Liver (tissue), 3 donors: ENCODE measurements around the gene ADAM8.

ENCODE experiments used
- FOXA1 ChIP-seq: IDR thresholded peaks from 2 replicates; pipeline ENCODE4 v1.6.1; 2016; ENCODE audit warnings: antibody characterized with exemption
- GABPA ChIP-seq, 2 donors: IDR thresholded peaks in 1 of 2; conservative IDR thresholded peaks in 1 of 2; 2 replicates each; pipeline ENCODE4 v1.6.1; 2016; ENCODE audit warnings: antibody characterized with exemption in 2 of 2, mild to moderate bottlenecking in 1 of 2, moderate library complexity in 1 of 2
- NR2F2 ChIP-seq: IDR thresholded peaks from 2 replicates; pipeline ENCODE4 v1.6.1; 2016; ENCODE audit warnings: antibody characterized with exemption
- RAD21 ChIP-seq, 2 donors: IDR thresholded peaks; 2 replicates each; pipeline ENCODE4 v1.6.1; 2016; ENCODE audit warnings: antibody characterized with exemption in 2 of 2, mild to moderate bottlenecking in 2 of 2
- TAF1 ChIP-seq: conservative IDR thresholded peaks from 2 replicates; pipeline ENCODE4 v1.6.1; 2016; ENCODE audit warnings: antibody characterized with exemption, mild to moderate bottlenecking
- YY1 ChIP-seq: IDR thresholded peaks from 2 replicates; pipeline ENCODE4 v1.6.1; 2016; ENCODE audit warnings: antibody characterized with exemption, mild to moderate bottlenecking
- TF ChIP-seq, protein P1 (sequence below): fragments of 150-350 bp; IDR thresholded peaks from 2 replicates; pipeline ENCODE4 v1.5.1; 2017; ENCODE audit warnings: improper control_type of control experiment, low read depth, low read length; ENCODE audit not compliant: missing input control
- TF ChIP-seq, protein P2 (sequence below): IDR thresholded peaks from 2 replicates; pipeline ENCODE4 v1.6.1; 2016; ENCODE audit warnings: antibody characterized with exemption
- TF ChIP-seq, protein P3 (sequence below): IDR thresholded peaks from 2 replicates; pipeline ENCODE4 v1.6.1; 2016; ENCODE audit warnings: antibody characterized with exemption, mild to moderate bottlenecking
- TF ChIP-seq, protein P4 (sequence below): IDR thresholded peaks from 2 replicates; pipeline ENCODE4 v1.6.1; 2016; ENCODE audit warnings: antibody characterized with exemption
- TF ChIP-seq, protein P5 (sequence below): IDR thresholded peaks from 2 replicates; pipeline ENCODE4 v1.6.1; 2016; ENCODE audit warnings: antibody characterized with exemption
- donor health status: healthy.
- donor health status: healthy.

DNA sequence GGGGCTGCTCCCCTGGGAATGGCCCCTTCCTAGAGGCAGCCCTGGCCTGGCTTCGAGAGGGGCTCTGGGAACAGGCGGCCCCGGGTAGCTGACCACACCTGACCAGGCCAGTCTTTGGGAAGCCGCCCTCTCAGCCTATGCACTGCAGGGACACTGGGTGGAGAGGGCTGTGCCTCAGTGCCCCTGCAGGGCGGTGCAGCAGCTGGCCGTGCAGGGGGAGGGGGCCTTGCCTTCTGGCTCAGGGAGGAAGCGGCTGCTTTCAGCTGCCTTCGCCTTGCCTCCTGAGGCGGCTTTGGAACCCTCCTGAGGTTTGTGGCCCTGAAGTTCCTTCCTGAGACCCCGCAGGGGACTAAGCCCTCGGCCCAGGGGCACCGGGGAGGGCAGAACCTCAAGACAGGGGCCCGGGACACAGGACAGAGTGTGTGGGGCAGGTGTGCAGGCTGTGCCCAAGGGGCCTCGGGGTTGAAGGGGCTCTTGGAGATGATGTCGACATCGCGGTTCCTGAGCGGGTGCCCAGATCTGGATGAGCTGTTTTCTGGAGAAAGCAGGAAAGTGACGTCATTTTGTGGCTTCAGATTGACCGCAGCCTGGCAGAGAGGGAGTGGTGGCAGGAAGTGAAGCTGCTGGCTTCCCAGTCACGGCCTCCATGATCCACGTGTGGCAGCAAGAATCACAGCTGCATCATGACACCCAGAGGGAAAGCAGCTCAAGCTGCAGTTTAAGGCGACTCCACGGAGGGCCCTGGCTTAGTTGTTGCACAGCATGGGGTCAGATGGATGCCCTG, 17.7 kb downstream of the ADAM8 start:
- TF ChIP-seq, protein P1, sequence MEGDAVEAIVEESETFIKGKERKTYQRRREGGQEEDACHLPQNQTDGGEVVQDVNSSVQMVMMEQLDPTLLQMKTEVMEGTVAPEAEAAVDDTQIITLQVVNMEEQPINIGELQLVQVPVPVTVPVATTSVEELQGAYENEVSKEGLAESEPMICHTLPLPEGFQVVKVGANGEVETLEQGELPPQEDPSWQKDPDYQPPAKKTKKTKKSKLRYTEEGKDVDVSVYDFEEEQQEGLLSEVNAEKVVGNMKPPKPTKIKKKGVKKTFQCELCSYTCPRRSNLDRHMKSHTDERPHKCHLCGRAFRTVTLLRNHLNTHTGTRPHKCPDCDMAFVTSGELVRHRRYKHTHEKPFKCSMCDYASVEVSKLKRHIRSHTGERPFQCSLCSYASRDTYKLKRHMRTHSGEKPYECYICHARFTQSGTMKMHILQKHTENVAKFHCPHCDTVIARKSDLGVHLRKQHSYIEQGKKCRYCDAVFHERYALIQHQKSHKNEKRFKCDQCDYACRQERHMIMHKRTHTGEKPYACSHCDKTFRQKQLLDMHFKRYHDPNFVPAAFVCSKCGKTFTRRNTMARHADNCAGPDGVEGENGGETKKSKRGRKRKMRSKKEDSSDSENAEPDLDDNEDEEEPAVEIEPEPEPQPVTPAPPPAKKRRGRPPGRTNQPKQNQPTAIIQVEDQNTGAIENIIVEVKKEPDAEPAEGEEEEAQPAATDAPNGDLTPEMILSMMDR = no peak
- TF ChIP-seq TAF1 (no peak), YY1 (no peak), RAD21 (IDR thresholded peaks at IDR 0.05) (no peak), FOXA1 (no peak), NR2F2 (no peak), GABPA (IDR thresholded peaks at IDR 0.05 in 1 of 2, conservative IDR thresholded peaks at IDR 0.05 in 1 of 2) (no peak)
- TF ChIP-seq, protein P2, sequence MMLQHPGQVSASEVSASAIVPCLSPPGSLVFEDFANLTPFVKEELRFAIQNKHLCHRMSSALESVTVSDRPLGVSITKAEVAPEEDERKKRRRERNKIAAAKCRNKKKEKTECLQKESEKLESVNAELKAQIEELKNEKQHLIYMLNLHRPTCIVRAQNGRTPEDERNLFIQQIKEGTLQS = no peak
- TF ChIP-seq, protein P3, sequence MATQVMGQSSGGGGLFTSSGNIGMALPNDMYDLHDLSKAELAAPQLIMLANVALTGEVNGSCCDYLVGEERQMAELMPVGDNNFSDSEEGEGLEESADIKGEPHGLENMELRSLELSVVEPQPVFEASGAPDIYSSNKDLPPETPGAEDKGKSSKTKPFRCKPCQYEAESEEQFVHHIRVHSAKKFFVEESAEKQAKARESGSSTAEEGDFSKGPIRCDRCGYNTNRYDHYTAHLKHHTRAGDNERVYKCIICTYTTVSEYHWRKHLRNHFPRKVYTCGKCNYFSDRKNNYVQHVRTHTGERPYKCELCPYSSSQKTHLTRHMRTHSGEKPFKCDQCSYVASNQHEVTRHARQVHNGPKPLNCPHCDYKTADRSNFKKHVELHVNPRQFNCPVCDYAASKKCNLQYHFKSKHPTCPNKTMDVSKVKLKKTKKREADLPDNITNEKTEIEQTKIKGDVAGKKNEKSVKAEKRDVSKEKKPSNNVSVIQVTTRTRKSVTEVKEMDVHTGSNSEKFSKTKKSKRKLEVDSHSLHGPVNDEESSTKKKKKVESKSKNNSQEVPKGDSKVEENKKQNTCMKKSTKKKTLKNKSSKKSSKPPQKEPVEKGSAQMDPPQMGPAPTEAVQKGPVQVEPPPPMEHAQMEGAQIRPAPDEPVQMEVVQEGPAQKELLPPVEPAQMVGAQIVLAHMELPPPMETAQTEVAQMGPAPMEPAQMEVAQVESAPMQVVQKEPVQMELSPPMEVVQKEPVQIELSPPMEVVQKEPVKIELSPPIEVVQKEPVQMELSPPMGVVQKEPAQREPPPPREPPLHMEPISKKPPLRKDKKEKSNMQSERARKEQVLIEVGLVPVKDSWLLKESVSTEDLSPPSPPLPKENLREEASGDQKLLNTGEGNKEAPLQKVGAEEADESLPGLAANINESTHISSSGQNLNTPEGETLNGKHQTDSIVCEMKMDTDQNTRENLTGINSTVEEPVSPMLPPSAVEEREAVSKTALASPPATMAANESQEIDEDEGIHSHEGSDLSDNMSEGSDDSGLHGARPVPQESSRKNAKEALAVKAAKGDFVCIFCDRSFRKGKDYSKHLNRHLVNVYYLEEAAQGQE = no peak
- TF ChIP-seq, protein P4, sequence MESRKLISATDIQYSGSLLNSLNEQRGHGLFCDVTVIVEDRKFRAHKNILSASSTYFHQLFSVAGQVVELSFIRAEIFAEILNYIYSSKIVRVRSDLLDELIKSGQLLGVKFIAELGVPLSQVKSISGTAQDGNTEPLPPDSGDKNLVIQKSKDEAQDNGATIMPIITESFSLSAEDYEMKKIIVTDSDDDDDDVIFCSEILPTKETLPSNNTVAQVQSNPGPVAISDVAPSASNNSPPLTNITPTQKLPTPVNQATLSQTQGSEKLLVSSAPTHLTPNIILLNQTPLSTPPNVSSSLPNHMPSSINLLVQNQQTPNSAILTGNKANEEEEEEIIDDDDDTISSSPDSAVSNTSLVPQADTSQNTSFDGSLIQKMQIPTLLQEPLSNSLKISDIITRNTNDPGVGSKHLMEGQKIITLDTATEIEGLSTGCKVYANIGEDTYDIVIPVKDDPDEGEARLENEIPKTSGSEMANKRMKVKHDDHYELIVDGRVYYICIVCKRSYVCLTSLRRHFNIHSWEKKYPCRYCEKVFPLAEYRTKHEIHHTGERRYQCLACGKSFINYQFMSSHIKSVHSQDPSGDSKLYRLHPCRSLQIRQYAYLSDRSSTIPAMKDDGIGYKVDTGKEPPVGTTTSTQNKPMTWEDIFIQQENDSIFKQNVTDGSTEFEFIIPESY = no peak
- TF ChIP-seq, protein P5, sequence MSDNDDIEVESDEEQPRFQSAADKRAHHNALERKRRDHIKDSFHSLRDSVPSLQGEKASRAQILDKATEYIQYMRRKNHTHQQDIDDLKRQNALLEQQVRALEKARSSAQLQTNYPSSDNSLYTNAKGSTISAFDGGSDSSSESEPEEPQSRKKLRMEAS = no peak
